Activated T-helper 9 cell treated with anti-CD3 and anti-CD28 coated beads, Interleukin-2, amount 50 U/mL, for 16 hours (primary cell): ENCODE measurements around the gene GPBP1L1.
"Not testable (repeated sequence)": the region's sequence is repeated elsewhere in the genome, so short reads cannot be mapped to it uniquely, and the experiment has no call there.

Experiments used
- DNase-seq: peaks from one replicate; pipeline ENCODE4 v3.0.0-alpha.2; 2020; ENCODE audit warnings: low read depth

GPBP1L1 gene, protein sequence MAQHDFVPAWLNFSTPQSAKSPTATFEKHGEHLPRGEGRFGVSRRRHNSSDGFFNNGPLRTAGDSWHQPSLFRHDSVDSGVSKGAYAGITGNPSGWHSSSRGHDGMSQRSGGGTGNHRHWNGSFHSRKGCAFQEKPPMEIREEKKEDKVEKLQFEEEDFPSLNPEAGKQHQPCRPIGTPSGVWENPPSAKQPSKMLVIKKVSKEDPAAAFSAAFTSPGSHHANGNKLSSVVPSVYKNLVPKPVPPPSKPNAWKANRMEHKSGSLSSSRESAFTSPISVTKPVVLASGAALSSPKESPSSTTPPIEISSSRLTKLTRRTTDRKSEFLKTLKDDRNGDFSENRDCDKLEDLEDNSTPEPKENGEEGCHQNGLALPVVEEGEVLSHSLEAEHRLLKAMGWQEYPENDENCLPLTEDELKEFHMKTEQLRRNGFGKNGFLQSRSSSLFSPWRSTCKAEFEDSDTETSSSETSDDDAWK

DNA sequence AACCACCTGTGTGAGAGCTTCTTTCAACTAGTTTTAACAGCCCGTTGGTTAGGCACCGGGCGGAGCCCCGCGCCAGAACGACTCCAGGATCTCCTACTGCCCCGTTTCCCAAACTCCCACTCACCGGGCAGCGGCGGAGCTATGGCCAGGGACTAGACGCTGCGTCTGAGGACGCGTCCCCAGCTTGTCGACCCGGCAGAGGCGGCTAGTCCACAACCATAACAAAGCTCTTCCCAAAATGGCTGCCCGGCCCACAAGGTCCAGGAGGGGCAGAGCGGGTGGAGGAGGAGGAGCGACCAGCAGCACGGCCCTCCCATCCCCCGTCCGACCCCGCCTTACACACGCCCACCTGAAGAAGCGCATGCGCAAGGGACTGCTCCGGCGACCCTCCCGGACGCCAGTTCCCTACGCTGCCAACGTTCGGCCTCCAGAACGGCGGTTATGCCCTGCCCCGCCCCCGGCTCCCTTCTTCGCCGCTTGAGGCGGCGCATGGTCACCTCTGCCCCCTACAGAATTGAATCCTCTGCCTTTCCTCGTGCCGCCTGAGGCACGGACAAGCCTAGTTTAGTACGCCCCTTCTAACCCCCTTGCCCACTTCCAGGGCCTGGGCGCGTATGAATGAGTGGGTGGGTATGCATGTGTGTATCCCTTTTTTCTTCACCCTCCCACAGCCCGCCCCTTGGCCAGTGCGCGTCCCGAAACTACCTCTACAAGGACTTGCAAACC, at the start of gene GPBP1L1:
TSS of gene GPBP1L1 (minus strand) at position 246 of the 726 bp plus-strand sequence. CDS start 27,446 bp downstream, outside the sequence.
- peak; percentile 95 for DNase-seq

DNA sequence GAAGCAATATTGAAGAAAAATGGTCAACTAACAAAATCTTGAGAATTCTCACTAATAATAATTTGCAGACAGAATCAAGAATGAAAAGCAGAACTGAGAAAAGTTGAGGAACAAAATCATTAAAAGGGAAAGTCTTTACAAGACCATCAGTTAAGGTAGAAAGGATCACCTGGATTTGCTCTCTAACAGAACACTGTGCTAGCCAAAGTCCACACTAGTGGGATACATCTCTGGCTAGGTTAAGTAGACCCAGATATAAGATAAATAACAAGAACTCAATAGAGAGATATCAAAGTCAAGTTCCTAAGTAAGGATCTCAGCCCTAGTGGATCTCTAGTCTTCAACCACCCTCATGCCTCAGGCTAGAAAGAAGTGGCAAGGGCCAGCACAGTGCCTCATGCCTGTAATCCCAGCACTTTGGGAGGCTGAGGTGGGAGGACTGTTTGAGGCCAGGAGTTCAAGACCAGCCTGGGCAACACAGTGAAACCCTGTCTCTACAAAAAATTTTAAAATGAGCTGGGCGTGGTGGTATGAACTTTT, 44.5 kb upstream of the GPBP1L1 start:
- DNase-seq, result no peak

DNA sequence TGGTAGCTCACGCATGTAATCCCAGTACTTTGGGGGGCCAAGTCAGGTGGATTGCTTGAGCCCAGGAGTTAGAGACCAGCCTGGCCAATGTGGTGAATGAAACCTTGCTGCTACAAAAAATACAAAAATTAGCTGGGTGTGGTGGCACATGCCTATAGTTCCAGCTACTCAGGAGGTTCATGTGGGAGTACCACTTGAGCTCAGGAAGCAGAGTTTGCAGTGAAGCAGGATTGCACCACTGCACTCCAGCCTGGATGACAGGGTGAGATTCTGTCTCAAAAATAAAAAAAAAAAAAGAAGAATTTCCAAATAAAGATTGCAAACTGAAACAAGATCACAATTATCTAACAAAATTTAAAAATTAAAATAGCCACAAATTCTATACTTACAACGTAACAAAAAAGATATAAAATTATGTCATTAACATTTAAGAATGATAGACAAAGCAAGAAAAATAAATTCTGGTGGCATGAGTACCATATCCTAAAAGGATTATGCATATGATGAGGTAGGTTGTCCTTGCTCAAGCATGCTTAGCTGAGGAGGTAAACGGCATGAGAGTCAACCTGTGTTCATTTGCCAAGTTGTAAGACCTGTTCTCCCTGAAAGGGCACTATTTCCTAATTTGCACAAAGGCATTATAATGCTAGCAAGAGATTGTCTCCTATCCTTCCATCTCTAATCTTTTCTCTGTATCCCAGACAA, 43.9 kb upstream of the GPBP1L1 start:
- no peak for DNase-seq

DNA sequence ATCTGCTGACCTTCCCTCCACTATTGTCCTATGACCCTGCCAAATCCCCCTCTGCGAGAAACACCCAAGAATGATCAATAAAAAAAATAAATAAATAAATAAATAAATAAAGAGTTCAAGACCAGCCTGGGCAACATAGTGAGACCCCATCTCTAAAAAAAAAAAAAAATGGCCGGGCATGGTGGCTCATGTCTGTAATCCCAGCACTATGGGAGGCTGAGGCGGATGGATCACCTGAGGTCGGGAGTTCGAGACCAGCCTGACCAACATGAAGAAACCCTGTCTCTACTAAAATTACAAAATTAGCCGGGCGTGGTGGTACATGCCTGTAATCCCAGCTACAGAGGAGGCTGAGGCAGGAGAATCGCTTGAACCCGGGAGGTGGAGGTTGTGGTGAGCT, 39.7 kb upstream of the GPBP1L1 start:
- DNase-seq, result not testable (repeated sequence)

DNA sequence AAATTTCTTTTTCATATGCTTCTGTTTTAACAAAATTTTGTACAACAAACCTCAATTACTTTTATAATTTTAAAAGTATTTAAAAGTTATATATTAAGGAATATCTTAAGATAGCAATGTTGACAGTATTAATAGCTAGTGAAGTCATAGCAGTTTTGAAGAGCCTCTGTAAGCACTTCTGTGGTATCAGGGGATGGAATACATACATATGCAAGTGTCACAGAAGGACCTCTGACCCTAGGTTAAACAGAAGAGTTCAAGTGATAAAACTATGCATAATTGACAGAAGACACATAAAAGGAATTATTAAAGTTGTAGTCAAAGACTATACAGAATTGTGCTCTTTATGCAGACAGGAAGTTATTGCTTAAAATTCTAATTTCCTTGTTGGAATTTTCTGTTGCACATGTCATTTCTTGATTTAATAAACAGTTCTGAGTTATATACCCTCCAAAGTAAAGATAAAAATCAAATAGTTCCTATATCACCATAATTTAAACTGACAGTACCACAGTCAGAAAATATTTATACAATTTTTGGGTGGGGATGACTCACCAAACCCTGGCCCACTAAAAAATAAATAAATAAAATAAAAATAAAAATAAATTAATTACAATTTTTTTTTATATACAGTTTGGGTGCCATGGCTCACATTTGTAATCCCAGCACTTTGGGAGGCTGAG, 37.1 kb upstream of the GPBP1L1 start:
- DNase-seq, result no peak

DNA sequence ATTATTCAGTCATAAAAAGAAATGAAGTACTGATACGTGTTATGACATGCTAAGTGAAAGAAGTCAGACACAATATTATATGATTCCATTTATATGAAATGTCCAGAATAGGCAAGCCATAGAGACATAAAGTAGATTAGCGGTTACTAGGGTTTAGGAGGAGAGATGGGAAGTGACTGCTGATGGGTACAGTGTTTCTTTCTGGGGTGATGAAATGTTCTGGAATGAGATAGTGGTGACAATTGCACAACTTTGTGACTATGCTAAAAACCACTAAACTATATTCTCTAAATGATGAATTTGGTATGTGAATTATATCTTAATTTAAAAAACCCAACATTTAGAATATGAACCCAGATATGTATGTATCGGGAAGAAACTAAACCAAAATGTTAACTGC, 36.5 kb upstream of the GPBP1L1 start:
- no peak for DNase-seq

DNA sequence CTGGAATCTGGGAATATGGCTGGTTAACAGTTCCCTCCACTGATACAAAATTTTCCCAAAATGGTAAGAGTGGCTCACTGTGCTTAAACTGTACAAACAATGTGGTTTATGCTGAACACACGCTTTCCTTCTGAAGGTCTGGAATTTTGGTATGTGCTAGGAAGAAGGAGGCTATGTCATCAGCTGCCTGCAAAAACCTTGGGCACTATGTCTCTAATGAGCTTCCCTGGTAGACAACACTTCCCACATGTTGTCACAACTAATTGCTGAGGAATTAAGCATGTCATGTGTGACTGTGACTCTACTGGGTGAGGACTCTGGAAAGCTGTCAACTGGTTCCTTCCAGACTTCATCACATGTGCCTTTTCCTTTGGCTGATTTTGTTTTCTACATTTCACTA, 34.9 kb upstream of the GPBP1L1 start:
- DNase-seq, result no peak

DNA sequence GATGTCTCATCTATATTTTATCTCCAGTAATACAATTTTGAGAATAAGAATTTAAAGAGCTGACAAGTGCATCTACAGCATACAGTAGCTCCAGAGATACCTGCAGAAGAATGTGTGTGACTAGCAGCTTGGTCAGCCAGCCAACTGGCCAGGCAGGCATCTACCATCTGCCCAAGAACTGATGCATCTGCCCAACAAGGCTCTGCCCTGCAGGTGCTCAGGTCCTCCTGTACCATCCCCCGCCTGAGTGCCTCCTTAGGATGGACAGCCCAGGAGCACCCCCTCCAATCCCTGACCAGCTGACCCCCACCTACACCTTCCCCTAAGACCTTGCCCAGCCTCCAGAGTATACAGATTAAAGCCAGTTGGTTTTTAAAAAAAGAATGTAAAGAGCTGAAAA, 32.0 kb upstream of the GPBP1L1 start:
- DNase-seq, result no peak

DNA sequence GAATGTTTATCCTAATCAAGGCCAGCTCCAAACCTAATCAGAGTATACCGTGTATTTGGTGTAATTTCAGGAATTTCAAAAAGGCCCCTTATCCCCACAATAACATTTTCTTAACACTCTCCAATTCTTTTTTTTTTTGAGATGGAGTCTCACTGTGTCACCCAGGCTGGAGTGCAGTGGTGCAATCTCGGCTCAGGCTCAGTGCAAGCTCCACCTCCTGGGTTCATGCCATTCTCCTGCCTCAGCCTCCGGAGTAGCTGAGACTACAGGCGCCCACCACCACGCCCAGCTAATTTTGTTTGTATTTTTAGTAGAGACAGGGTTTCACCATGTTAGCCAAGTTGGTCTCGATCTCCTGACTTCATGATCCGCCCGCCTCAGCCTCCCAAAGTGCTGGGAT, 31.1 kb upstream of the GPBP1L1 start:
- DNase-seq, result not testable (repeated sequence)

DNA sequence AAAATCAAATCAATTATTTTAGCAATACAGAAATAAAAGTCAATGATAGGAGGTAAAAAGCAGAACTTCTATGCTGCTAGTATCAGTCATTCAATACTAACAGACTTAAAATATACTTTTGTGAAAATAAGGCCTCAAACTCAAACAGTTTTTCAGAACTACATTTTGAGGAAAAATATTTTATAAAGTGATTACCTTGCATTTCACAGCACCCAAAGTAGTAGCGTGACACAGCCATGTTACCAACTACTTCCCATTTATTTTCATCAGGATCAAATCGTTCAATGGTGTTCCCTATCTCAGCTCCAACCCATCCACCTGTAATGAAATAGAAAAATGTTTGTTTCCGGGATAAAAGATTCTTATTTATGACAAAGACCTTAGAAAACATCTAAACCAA, 30.4 kb upstream of the GPBP1L1 start:
- DNase-seq, result no peak

DNA sequence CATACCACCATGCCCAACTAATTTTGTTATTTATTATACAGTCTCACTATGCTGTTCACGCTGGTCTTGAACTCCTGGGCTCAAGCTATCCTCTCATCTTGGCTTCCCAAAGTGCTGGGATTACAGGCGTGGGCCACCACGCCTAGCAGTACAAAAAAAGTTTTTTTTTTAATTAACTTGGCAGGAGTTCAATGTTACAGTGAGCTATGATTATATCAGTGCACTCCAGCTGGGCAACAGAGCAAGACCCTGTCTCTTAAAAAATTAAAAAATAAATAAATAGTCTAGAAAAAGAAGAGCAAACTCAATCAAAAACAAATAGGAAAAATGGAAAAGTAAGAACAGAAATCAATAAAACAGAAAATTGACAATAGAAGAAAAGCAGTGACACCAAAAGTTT, 27.4 kb upstream of the GPBP1L1 start:
- DNase-seq, result no peak

DNA sequence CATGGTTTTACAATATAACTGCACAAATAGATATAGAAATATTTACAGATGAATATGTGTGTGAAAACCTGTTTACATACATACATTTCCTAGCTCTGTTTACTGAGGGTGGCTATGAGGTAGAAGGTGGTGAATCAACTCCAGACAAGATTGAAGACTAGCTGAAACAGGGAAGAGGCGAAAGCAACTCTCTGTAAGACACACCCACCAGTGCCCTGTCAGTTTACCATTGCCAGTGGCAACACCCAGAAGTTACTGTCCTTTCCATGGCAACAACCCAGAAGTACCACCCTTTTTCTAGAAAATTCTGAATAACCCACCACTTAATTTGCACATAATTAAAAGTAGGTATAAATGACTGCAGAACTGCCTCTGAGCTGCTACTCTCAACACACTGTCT, 18.3 kb upstream of the GPBP1L1 start:
- no peak for DNase-seq

DNA sequence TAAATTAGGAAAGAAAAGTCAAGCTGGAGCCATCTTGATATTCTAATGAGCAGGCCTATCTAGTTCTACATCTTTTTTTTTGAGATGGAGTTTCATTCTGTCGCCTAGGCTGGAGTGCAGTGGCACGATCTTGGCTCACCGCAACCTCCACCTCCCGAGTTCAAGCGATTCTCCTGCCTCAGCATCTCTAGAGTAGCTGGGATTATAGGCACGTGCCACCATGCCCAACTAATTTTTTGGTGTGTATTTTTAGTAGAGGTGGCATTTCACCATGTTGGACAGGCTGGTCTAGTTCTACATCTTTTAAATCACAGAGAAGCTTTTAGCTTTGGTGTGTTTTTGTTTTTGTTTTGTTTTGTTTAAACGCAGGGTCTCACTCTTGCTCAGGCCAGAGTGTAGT, 8.5 kb upstream of the GPBP1L1 start:
- DNase-seq, result no peak

DNA sequence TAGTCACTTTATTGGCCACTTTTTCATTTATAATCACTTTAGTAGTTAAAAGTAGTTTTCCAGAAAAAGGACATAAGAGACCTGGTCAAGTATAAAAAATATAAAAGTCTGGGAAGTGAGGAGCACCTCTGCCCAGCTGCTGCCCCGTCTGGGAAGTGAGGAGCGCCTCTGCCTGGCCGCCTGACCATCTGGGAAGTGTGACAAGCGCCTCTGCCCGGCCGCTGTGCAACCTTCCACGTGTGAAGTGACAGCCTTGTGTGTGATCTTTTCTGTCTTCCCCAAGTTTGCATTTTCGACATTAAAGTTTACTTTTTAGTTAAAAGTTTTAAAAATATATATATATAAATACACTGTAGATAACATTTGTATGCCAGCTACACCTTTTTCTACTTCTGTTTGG, 7.5 kb upstream of the GPBP1L1 start:
- not testable (repeated sequence) for DNase-seq

DNA sequence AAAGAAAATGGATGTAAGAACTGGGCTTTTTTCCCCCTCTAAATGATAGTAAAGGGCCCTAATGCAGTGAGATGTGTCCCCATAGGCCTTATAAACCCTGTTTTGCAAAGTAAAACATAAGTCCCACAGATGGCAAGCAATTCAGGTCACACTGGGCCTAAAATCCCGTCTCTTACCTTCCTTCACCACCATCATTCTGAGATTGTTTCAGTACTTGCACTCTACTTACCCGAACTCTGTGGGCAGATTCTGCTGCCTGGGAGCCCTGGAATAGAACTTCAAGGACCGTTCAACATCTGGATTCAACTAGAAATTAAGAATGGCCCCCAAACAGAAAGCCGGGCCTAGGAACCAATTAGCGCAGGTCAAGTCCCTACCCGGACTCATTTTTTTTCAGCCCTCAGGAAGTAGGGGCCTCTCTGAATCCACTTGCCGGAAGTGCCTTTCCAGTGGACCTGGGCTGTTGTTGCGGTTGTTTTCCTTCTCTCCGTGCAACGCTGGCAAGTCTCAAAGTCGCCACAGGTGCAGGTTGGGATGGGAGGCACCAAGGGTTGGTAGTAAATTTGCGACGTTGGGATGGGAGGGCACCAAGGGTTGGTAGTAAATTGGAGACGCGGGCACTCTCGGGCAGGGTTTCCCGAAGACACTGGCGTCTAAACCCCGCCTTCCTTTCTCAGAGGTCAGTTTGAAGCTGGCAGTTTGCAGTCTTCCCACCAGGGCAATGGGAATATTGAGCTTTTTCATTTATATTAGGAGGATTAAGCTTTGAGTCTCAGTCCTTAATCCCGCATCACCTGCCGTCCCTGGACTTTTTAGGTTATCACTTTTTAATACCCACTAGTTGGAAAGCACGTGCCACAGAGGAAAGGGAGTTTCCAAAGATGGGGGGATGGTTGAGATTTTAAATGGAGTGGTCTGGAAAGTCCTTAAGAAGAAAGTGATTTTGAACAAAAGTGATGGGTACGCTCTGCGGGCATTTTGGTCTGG, 1.7 kb upstream of the GPBP1L1 start, which contains the start of gene TMEM69:
TSS of gene TMEM69 (plus strand) at position 428 of the 987 bp plus-strand sequence. CDS start 2,888 bp downstream, outside the sequence.
- DNase-seq, result peak; percentile 58

DNA sequence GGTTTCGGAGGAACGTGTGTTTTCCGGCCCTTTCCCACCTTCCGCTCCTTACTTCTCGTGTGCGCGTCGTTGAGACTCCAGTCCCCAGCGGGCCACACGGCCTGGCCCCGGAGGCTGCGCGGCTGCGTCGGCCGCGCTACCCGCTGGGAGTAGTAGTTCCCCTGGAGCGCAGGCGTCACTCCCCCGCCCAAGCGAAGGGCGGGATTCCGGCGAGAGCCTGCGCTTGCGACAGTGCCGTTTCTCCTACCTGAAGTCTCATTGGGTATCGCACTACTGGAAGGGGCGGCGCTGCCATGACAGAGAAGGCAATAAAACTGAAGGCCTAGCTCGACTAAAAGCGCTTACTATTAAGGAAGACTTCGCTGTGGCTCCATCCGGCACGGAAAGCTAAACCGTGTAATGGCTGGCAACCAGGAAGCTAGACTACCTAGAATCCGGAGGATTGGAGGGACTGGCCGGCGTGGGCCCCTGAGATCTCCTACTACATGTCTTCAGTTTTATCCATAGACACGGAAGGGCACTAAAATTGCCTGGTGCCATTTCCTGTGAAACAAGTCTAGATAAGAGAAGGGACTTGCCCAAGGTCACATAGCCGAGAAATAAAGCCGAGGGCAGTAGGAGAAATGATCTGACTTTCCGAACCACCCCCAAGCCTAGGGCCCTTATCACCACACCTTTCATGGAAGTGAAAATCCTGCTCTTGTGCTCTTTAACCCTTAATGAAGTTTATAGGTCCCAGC, 851 bp upstream of the GPBP1L1 start:
- peak; percentile 96 for DNase-seq

DNA sequence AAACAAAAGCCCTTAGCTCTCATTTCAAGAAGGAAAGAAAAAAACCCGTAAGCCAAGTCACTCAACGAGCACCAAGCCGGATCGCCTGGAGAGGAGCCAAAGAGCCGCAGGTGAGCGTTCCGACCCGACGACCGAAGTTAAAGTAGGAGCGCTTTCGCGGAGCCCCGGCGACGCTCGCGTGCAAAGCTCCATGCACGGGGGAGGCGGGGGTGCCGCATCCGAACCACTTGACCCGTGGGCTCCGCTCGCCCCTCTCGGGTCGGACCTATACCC, 382 bp downstream of the GPBP1L1 start:
- peak; percentile 50 for DNase-seq

DNA sequence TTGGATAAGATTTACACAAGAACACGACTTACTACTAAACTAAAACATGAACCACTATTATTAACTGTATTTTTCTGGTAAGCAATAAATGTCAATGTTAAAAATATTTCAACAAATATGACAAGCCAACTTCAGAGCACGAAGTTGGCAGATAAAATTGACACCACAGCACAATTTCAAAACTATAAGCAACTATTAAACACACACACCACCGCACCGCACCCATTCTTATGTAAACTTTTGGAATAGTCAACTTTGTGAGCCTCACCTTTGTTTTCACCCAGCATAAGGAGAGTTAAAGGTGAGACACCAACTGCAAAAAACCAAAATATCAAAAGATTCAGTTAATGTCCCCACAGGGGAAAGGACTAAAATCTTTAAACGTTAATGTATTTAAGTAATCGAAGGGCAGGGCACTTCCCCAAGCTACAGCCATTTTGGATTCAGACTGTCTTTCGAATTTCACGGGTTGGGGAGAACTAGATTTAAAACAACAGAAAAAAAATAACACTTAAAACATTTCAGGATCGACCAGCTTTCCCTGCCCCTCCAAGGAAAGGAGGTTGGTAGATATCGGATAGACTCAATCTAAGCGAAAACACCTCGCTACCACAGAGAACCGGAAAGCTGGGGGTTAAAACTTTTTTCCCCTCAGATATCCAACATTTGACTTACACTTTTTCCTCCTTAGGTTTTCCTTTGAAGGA, 872 bp downstream of the GPBP1L1 start:
- no peak for DNase-seq

DNA sequence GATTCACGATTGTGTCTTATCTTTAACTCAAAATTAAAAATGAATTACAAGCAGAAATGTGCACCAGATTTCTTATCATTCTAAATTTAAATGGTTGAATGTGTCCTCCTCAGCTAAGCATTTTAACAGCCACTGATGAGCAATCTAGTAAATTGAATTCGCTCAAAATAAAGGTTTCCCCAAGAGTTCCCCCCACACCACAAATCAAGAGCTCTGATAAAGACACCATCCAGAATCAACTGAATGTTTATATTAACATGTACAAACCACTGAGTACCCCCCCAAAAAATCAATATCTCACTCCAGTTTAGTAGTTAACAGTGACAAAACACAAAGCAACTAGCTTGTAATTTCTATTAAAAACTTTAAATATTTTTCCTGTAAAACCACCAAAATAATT, 1.9 kb downstream of the GPBP1L1 start:
- DNase-seq, result no peak
